GF-D8 (cell line): ENCODE data around the gene EMC7.
A peak's percentile ranks its signal among the peaks of the same experiment; 100 is the strongest.
"Not testable (repeated sequence)": the region's sequence is repeated elsewhere in the genome, so short reads cannot be mapped to it uniquely, and the experiment has no call there.

Experiments
- DNase-seq: peaks from one replicate; lab custom pipeline; 2025; lab: John Stamatoyannopoulos, UW

EMC7 gene

DNA sequence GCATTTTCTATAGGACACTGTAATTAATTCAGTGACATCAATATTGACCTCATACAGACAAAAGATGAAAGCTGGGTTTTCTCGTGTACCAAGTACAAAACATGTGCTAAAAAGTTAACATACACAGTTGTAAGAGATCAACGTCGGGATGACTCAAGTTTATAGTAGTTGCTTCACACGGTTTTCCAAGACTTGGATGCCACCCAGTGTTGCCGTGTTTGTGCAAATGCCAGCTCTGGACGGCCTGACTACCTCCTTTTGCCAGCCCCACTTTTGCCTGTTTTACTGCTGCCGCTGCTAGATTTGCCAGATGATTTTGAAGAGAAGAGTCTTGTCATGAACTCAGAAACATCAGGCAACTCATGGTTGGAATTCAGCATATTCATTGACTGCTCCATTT is 17.6 kb downstream of the EMC7 start:
- no peak for DNase-seq

- DNase-seq: no peak
Observed at GRCh38 chr15:34079904-34080303, 21.8 kb downstream of the EMC7 start.

DNA sequence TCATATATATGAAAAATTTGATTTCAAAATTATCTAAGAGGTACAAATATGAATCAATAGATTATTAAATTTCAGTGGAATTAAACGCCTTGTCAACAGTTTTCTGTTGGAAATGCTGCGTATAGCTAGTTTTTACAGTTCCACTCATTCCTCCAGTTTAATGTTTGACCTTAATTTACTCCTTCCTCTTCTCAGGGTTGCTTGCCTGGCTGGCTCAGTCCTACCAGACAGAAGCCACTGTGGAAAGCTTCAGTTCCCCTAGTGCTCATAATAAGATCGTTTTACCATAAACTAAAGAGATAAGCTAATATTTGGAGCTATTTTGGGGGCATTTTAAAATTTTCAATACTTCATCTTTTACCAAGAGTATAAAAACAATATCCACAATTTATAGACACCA is 22.8 kb downstream of the EMC7 start:
- no peak for DNase-seq

DNA sequence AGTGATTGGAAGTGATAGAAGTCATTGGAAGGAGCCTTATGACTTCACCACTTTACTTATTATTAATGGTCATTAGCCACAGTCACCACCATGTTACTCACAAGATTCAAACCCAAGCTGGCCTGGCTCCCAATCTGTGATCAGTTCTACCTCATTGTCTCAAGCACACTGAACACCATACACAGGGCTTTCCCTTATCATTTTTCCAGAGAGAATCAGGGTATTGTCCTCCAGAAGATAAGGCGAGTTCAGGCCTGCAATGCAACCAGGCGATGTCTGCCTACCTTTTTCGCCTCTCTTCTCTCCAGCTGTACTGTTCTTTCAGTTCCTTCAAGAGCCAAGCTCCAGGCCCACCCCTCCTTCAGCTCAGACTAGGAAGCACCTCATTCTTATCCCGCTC is 24.9 kb downstream of the EMC7 start:
- DNase-seq: no peak

GRCh38 chr15:34070003-34070402 is 31.7 kb downstream of the EMC7 start:
- DNase-seq: no peak

DNA sequence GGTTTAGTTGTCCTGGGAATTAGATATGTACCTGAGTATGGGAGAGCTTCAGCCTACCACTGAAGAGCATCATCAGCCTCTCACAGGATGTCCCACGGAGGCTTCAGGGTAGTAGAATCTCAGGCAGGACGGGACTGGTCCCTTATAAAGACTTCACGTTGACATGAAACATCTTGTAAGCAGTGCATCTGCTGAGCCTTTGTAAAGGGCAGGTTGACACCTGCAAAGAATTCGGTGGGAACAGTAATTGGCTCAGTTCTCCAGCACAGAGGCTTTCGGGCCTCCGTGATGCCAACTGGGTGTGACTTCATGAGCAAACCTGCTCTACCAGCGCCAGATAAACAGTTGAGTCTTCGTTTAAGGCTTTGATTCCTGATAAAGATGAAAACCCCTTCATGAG is 35.7 kb downstream of the EMC7 start:
- DNase-seq: no peak

GRCh38 chr15:34065261-34065660 is 36.4 kb downstream of the EMC7 start:
- DNase-seq: no peak

- no peak for DNase-seq
Observed at GRCh38 chr15:34064438-34064837, 37.2 kb downstream of the EMC7 start.

GRCh38 chr15:34059946-34060345 is 41.7 kb downstream of the EMC7 start:
- DNase-seq: no peak

- DNase-seq: no peak
Observed at GRCh38 chr15:34059476-34059875, 42.2 kb downstream of the EMC7 start.

DNA sequence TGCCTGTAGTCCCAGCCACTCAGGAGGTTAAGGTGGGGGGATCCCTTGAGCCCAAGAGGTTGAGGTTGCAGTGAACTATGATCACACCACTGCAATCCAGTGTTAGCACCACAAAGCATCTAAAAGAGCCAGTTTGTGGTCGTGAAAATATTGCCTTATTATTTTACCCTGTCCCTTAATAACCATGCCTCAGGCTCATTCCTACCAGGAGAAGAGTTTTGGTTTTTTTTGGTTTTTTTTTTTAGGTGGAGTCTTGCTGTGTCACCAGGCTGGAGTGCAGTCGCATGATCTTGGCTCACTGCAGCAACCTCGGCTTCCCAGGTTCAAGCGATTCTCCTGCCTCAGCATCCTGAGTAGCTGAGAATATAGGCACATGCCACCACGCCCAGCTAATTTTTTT is 44.8 kb downstream of the EMC7 start:
- DNase-seq: no peak

GRCh38 chr15:34055868-34056595 is 45.6 kb downstream of the EMC7 start:
- no peak for DNase-seq

DNA sequence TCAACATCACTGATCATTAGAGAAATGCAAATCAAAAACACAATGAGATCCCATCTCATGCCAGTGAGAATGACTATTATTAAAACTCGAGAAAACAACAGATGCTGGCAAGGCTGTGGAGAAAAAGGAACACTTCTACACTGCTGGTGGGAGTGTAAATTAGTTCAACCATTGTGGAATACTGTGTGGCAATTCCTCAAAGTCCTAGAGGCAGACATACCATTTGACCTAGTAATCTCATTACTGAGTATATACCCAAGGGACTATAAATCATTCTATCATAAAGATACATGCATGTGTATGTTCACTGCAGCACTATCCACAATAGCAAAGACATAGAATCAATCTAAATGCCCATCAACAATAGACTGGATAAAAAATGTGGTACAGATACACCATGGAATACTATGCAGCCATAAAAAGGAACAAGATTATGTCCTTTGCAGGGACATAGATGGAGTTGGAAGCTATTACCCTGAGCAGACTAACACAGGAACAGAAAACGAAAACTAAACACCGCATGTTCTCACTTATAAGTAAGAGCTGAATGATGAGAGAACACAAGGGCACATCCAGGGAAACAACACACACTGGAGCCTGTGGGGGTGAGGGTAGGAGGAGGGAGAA is 47.5 kb downstream of the EMC7 start:
- no peak for DNase-seq

DNA sequence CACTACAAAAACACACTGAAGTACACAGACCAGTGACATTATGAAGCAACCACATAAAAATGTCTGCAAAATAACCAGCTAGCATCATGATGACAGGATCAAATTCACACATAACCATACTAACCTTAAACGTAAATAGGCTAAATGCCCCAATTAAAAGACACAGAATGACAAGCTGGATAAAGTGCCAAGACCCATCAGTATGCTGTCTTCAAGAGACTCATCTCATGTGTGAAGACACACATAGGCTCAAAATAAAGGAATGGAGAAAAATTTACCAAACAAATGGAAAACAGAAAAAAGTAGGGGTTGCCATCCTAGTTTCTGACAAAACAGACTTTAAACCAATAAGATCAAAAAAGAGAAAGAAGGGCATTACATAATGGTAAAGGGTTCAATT is 51.3 kb downstream of the EMC7 start:
- DNase-seq: not testable (repeated sequence)

DNA sequence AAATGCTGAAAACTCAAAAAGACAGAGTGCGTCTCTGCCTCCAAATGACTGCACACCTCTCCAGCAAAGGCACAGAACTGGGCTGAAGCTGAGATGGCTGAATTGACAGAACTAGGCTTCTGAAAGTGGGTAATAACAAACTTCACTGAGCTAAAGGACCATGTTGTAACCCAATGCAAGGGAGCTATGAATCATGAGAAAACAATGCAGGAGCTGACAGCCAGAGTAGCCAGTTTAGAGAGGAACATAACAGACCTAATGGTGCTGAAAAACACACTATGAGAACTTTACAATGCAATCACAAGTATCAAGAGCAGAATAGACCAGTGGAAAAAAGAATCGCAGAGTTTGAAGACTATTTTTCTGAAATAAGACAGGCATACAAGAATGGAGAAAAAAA is 52.5 kb downstream of the EMC7 start:
- DNase-seq: no peak

DNA sequence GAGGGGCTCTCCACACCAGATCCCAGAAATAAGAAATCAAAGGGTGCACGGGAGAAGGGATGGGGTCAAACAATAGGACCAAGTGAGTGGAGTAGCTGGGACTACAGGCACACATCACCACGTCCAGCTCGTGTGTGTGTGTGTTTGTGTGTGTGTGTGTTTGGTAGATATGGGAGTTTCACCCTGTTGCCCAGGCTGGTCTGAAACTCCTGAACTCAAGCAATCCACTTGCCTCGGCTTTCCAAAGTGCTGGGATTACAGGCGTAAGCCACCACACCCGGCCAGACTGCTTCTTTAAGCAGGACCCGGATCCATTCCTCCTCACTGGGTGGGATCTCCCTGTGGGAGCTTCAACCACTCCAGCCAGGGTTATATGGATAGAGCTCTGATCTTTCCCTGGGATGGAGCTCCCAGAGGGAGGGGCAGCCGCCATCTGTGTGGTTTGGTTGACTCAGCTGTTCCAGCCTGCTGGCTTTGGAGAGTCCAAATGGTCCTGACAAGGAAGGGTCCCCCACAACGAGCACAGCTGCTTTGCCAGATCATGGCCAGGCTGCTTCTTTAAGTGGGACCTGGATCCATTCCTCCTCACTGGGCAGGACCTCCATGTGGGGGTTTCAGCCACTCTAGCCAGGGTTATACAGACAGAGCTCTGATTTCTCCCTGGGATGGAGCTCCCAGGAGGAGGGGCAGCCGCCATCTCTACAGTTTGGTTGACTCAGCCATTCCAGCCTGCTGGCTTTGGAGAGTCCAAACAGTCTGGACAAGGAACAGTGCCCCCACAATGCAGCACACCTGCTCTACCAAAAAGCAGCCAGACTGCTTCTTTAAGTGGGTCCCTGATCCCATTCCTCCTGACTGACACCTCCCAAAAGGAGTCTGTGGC is 53.5 kb downstream of the EMC7 start:
- DNase-seq: no peak

DNA sequence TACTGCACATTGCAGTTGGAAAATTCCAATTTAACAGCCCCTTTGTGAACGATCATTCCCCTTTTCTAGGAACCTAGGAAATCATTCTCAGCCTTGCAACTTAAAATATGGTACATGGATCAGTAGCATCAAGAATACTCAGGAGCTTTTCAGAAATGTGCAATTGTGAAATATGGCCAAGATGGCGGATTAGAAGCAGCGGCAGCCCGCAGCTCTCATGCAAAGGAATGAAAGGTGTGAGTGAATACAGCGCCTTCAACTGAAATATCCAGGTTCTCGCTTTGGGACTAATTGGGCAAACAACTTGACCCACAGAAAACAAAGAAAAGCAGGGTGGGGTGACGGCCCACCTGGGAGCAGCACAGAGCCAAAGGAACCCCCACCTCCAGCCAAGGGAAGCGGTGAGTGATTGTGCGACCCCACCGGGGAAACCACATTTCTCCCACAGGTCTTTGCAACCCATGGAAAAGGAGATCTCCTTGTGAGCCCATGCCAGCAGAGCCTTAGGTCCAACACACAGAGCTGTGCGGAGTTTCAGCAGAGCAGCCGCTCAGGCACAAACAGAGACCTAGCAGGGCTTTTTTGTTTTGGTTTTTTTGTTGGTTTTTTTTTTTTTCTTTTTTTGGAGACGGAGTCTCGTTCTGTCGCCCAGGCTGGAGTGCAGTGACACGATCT is 55.1 kb downstream of the EMC7 start:
- DNase-seq: no peak

GRCh38 chr15:34043813-34044212 is 57.8 kb downstream of the EMC7 start:
- no peak for DNase-seq

GRCh38 chr15:34043391-34043790 is 58.3 kb downstream of the EMC7 start:
- no peak for DNase-seq

DNA sequence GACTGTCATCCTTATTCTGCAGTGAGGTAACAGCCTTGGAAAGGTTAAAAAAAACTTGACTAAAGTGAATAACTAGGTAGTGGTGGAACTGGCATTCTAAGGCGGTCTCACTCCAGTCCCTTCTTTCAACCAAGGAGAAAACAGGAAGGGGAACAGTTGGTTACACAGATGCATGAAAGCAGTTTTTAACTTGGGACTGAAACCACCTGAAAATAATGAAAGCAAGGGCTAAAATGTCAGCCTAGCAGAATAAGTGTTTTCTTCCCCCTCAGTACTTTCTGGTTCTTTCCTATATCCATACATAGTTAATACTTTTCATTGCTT is 61.9 kb downstream of the EMC7 start:
- peak; percentile 19 for DNase-seq

- no peak for DNase-seq
Observed at GRCh38 chr15:34038871-34039789, 62.5 kb downstream of the EMC7 start, which contains the start of gene AVEN. AVEN (minus strand) TSS chr15:34039204; CDS start chr15:34039046, 158 bp downstream.
